Trophoblast cell (in vitro differentiated cells and primary cell): ENCODE measurements around the gene ACAD10. TPM values are rescaled to one million over a fixed set of nuclear protein-coding genes. Genes with fewer than 3 reads are reported as not detected.

Experiments
- DNase-seq, 2 donors: peaks; one replicate each; pipeline ENCODE4 v3.0.0-alpha.2; 2016
- H2AFZ ChIP-seq: 2 replicates; pipeline ENCODE4 v1.6.1; 2013; ENCODE audit warnings: low read length, moderate library complexity, mild to moderate bottlenecking; ENCODE audit not compliant: insufficient read depth, poor library complexity
- H2AK5ac ChIP-seq: 2 replicates; pipeline ENCODE4 v1.6.1; 2013; ENCODE audit warnings: mild to moderate bottlenecking, low read length
- H2BK120ac ChIP-seq: 2 replicates; pipeline ENCODE4 v1.6.1; 2013; ENCODE audit warnings: low read length, mild to moderate bottlenecking, moderate library complexity; ENCODE audit not compliant: insufficient read depth, poor library complexity
- H2BK12ac ChIP-seq: 2 replicates; pipeline ENCODE4 v1.6.1; 2013; ENCODE audit warnings: mild to moderate bottlenecking, low read length, moderate library complexity
- H2BK5ac ChIP-seq: 2 replicates; pipeline ENCODE4 v1.6.1; 2013; ENCODE audit warnings: low read length, low read depth, moderate library complexity, mild to moderate bottlenecking; ENCODE audit not compliant: poor library complexity
- H3K14ac ChIP-seq: 2 replicates; pipeline ENCODE4 v1.6.1; 2013; ENCODE audit warnings: mild to moderate bottlenecking, low read length
- H3K18ac ChIP-seq: 2 replicates; pipeline ENCODE4 v1.6.1; 2013; ENCODE audit warnings: mild to moderate bottlenecking, low read length
- H3K23ac ChIP-seq: 2 replicates; pipeline ENCODE4 v1.6.1; 2013; ENCODE audit warnings: low read length
- H3K27ac ChIP-seq: 2 replicates; pipeline ENCODE4 v1.5.1; 2013; ENCODE audit warnings: low read depth, mild to moderate bottlenecking, inconsistent platforms, low read length, moderate library complexity
- H3K27me3 ChIP-seq: 2 replicates; pipeline ENCODE4 v1.6.1; 2013; ENCODE audit warnings: inconsistent platforms, mild to moderate bottlenecking, low read length, moderate library complexity; ENCODE audit not compliant: insufficient read depth
- H3K36me3 ChIP-seq, 2 experiments: 1 replicate in 1 of 2; 2 replicates in 1 of 2; pipeline ENCODE4 v1.6.1; 2013; ENCODE audit warnings: low read length in 2 of 2, mild to moderate bottlenecking in 2 of 2, moderate library complexity in 1 of 2; ENCODE audit not compliant: insufficient read depth in 2 of 2, control insufficient read depth in 1 of 2
- H3K4ac ChIP-seq: 2 replicates; pipeline ENCODE4 v1.6.1; 2013; ENCODE audit warnings: low read depth, mild to moderate bottlenecking, low read length, moderate library complexity
- H3K4me1 ChIP-seq, 2 experiments: 1 replicate in 1 of 2; 2 replicates in 1 of 2; pipeline ENCODE4 v1.6.1; 2013; ENCODE audit warnings: low read length in 2 of 2, mild to moderate bottlenecking in 2 of 2, moderate library complexity in 1 of 2; ENCODE audit not compliant: insufficient read depth in 2 of 2, control insufficient read depth in 1 of 2
- H3K4me2 ChIP-seq: 2 replicates; pipeline ENCODE4 v1.6.1; 2013; ENCODE audit warnings: inconsistent platforms, mild to moderate bottlenecking, low read length, moderate library complexity
- H3K4me3 ChIP-seq: 2 replicates; pipeline ENCODE4 v1.5.1; 2013; ENCODE audit warnings: mild to moderate bottlenecking, low read depth, low read length, inconsistent platforms
- H3K79me1 ChIP-seq: one replicate; pipeline ENCODE4 v1.6.1; 2013; ENCODE audit warnings: low read length
- H3K79me2 ChIP-seq: 2 replicates; pipeline ENCODE4 v1.6.1; 2013; ENCODE audit warnings: low read length, mild to moderate bottlenecking; ENCODE audit not compliant: control insufficient read depth, insufficient read depth, poor library complexity
- H3K9ac ChIP-seq: 2 replicates; pipeline ENCODE4 v1.6.1; 2013; ENCODE audit warnings: mild to moderate bottlenecking, low read length
- H3K9me3 ChIP-seq: 2 replicates; pipeline ENCODE4 v1.6.1; 2013; ENCODE audit warnings: low read depth, mild to moderate bottlenecking, control low read depth, inconsistent platforms, low read length; ENCODE audit not compliant: insufficient read depth
- H4K12ac ChIP-seq: 2 replicates; pipeline ENCODE4 v1.6.1; 2013; ENCODE audit warnings: low read depth, mild to moderate bottlenecking, low read length, moderate library complexity
- H4K8ac ChIP-seq: 2 replicates; pipeline ENCODE4 v1.6.1; 2013; ENCODE audit warnings: low read depth, mild to moderate bottlenecking, low read length, moderate library complexity
- H4K91ac ChIP-seq: one replicate; pipeline ENCODE4 v1.6.1; 2013; ENCODE audit warnings: low read depth, mild to moderate bottlenecking, low read length, moderate library complexity
- WGBS: extraction: QIAGEN DNeasy Blood & Tissue Kit; methylation state at CpG from one replicate; pipeline ENCODE4 v1.1.7; 2013; ENCODE audit warnings: missing lambda C conversion rate; ENCODE audit not compliant: insufficient read length, insufficient coverage; ENCODE audit errors: extremely low coverage; 5-methylcytosine and 5-hydroxymethylcytosine counted together
- polyA plus RNA-seq: library from polyadenylated mRNA; stranded (reverse); fragments of 200-250 nt; gene quantifications from 2 replicates; pipeline ENCODE4 v1.2.3, GENCODE V29; 2013

Gene ACAD10
- 13.5 and 14.1 TPM in 2 replicates for polyA plus RNA-seq

DNA sequence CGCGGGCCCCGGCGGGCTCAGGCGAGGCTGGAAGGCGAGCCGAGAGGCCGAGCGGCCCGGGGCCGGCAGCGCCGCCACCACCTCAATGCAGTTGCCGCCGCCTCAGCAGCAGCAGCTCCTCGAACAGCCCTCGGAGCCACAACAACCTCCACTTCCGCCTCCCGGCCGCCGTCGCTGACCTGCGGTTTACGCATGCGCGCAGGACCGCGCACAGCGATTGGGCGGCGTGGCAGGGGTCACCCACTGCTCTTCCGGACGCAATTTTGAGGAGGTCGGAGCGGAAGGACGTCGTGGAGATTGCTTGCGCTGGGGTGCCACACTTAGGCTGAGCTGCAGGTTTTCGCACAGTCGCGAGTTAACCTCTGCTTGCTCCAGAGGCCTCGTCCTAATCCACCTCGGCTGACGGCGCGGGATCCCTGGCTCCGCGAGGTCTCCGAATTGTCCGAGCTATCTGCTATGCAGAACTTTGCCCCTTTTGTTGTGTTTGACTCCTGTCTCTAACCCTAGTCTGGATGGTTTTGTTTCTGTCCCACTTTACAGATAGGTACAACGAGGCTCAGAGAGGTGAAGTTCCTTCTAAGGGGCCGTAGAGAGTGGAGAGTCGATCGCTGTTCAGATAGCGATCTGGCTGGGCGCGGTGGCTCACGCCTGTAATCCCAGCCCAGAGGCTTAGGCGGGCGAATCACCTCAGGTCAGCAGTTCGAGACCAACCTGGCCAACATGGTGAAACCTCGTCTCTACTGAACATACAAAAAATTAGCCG is at the start of gene ACAD10, which contains the start of gene BRAP:
ACAD10 (plus strand) TSS at position 243 of the 763 bp plus-strand sequence. CDS start 6,657 bp downstream, outside the sequence.
BRAP (minus strand) TSS at position 146 of the 763 bp plus-strand sequence. CDS start 164 bp downstream, outside the sequence.
- Histone ChIP-seq H2AFZ (peak within 1 kb of the TSS; percentile 69), H4K12ac (peak within 1 kb of the TSS; percentile 87), H3K23ac (no peak within 1 kb of the TSS), H2BK120ac (peak within 1 kb of the TSS; percentile 40), H3K27ac (peak within 1 kb of the TSS; percentile 53), H4K8ac (peak within 1 kb of the TSS; percentile 92), H3K4me1 (peaks cover 5% of the 10 kb centered on the region in 2 experiments), H3K4ac (peak within 1 kb of the TSS; percentile 90), H4K91ac (peak within 1 kb of the TSS; percentile 72), H2BK5ac (peak within 1 kb of the TSS; percentile 52), H3K18ac (peak within 1 kb of the TSS; percentile 85), H3K9me3 (no peaks in the 10 kb centered on the region), H2BK12ac (no peak within 1 kb of the TSS), H2AK5ac (peak within 1 kb of the TSS; percentile 1), H3K79me2 (peaks cover 7% of the 10 kb centered on the region), H3K79me1 (peaks cover 6% of the 10 kb centered on the region), H3K9ac (peak within 1 kb of the TSS; percentile 97), H3K4me2 (peak within 1 kb of the TSS; percentile 85), H3K4me3 (peak within 1 kb of the TSS; percentile 81), H3K36me3 (peaks cover 11 to 12% of the 10 kb centered on the region in 2 experiments), H3K27me3 (no peaks in the 10 kb centered on the region), H3K14ac (peak within 1 kb of the TSS; percentile 60)
- no CpG with 5 or more reads among the region's 63 CpGs for WGBS
- peak; percentile 94 to 98 for DNase-seq

DNA sequence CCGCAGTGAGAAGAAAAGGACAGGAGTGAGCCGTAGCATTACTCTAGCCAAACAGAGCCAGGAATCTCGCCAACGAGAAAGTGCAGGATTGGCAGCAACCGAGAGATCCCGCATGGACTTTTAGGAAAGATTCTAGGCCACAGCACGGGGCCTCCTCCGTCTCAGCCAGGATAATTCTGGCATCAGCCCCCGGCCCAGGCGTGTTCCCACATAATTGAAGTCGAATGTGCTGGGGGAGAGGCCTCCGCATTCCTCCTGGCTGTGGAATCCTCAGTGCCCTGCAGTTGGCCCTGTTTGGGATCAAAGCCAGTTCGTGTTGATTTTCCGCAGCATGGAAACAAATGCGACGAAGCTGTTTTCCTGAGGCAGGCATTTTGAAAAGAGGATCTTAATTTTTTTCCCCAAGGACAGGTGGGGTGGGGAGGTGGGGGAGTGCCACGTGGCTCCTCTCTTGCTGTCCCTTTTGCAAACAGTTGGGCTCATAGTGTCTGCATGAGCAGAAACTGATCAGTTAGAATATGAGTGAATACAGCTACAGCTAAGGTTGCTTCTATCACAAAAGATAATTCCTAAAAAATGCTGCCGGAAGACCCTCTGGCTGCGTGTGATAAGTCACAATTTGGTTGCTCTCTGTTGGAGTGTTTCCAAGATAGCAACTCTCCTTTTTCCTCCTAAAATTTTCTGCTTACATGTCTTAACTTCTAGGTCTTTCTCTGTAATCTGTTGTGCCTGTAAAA is 49.5 kb upstream of the ACAD10 start:
- Histone ChIP-seq H3K79me1 (no peaks in the 10 kb centered on the region), H3K4me2 (peak overlapping the region; percentile 39), H3K9me3 (peaks cover 2% of the 10 kb centered on the region), H2BK5ac (no peak overlapping the region), H2BK120ac (no peak overlapping the region), H3K4ac (no peak overlapping the region), H2BK12ac (peak overlapping the region; percentile 54), H4K91ac (no peak overlapping the region), H2AK5ac (no peak overlapping the region), H3K14ac (no peak overlapping the region), H3K9ac (no peak overlapping the region), H3K4me3 (no peak overlapping the region), H3K23ac (no peak overlapping the region), H3K79me2 (no peaks in the 10 kb centered on the region), H3K36me3 (peaks cover 2 to 3% of the 10 kb centered on the region in 2 experiments), H3K4me1 (peaks cover 0 to 10% of the 10 kb centered on the region in 2 experiments), H3K27me3 (no peaks in the 10 kb centered on the region), H2AFZ (peak overlapping the region; percentile 45), H3K27ac (no peak overlapping the region), H4K12ac (no peak overlapping the region), H4K8ac (peak overlapping the region; percentile 30), H3K18ac (no peak overlapping the region)
- no CpG with 5 or more reads among the region's 19 CpGs for WGBS
- no peak for DNase-seq

GRCh38 chr12:111638556-111638955 is 47.3 kb upstream of the ACAD10 start:
- Histone ChIP-seq H3K79me2 (no peaks in the 10 kb centered on the region), H4K91ac (no peak overlapping the region), H3K9ac (no peak overlapping the region), H3K23ac (no peak overlapping the region), H3K36me3 (peaks cover 2 to 5% of the 10 kb centered on the region in 2 experiments), H3K18ac (no peak overlapping the region), H2BK12ac (no peak overlapping the region), H2BK120ac (no peak overlapping the region), H3K27ac (no peak overlapping the region), H3K4ac (no peak overlapping the region), H2BK5ac (no peak overlapping the region), H2AFZ (no peak overlapping the region), H4K12ac (no peak overlapping the region), H2AK5ac (no peak overlapping the region), H3K4me2 (no peak overlapping the region), H4K8ac (no peak overlapping the region), H3K4me1 (peaks cover 0 to 10% of the 10 kb centered on the region in 2 experiments), H3K4me3 (no peak overlapping the region), H3K14ac (no peak overlapping the region), H3K79me1 (no peaks in the 10 kb centered on the region), H3K27me3 (no peaks in the 10 kb centered on the region), H3K9me3 (peaks cover 2% of the 10 kb centered on the region)
- no peak for DNase-seq
- WGBS: no CpG with 5 or more reads among the region's 6 CpGs

- no peak overlapping the region for H3K4me2 ChIP-seq
- H2AFZ ChIP-seq: no peak overlapping the region
- no peak overlapping the region for H3K23ac ChIP-seq
- no peak overlapping the region for H4K8ac ChIP-seq
- H3K27ac ChIP-seq: no peak overlapping the region
- no peak for DNase-seq
- peaks cover 5 to 17% of the 10 kb centered on the region in 2 experiments for H3K4me1 ChIP-seq
- H2AK5ac ChIP-seq: no peak overlapping the region
- no peak overlapping the region for H3K4ac ChIP-seq
- no peaks in the 10 kb centered on the region for H3K27me3 ChIP-seq
- no peak overlapping the region for H4K91ac ChIP-seq
- peaks cover 4% of the 10 kb centered on the region for H3K9me3 ChIP-seq
- H3K4me3 ChIP-seq: no peak overlapping the region
- H3K36me3 ChIP-seq: peaks cover 6 to 12% of the 10 kb centered on the region in 2 experiments
- H2BK120ac ChIP-seq: no peak overlapping the region
- no peak overlapping the region for H3K14ac ChIP-seq
- no peaks in the 10 kb centered on the region for H3K79me2 ChIP-seq
- no peak overlapping the region for H3K18ac ChIP-seq
- no peak overlapping the region for H2BK12ac ChIP-seq
- no peak overlapping the region for H2BK5ac ChIP-seq
- H3K79me1 ChIP-seq: peaks cover 2% of the 10 kb centered on the region
- no peak overlapping the region for H3K9ac ChIP-seq
- H4K12ac ChIP-seq: no peak overlapping the region
- no CpG with 5 or more reads among the region's 5 CpGs for WGBS
These were observed 45.3 kb upstream of the ACAD10 start for GRCh38 chr12:111640506-111640905.
